CD4-positive, alpha-beta T cell treated with Interferon alpha-2 for 1 hour (primary cell): Measurements from ENCODE around the gene POLR3G.

Experiments
- DNase-seq, 2 donors: peaks; one replicate each; pipeline ENCODE4 v3.0.0-alpha.2; 2020 to 2022

Gene POLR3G

GRCh38 chr5:90553711-90554110, 79.0 kb downstream of the POLR3G start:
- no peak for DNase-seq

DNA sequence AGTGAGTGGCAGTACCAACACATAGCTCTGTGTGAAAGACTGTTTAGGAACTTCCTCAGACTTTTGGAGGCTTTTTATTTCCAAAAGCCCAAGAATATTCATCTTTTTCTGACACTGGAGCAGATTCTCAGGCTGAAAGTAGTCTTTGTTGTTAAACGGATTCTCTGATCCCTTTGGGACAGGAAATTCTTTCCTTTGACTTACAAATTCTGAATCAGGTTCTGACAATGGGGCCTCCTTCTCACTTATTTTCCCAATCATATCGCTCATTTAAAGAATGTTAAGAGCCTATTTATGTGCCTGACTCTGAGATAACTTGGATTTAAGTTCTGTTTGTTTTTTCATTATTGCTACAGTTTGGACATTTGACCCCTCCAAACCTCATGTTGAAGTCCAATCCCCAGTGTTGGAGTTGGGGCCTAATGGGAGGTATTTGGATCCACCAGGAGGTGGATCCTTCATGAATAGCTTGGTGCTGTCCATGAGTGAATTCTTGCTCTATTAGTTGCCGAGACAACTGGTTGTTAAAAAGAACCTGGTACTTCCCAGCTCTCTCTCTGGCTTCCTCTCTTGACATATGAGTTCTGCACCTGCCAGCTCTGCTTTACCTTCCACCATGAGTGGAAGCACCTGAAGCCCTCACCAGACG, 79.8 kb downstream of the POLR3G start:
- DNase-seq: no peak

GRCh38 chr5:90555666-90556065, 81.0 kb downstream of the POLR3G start:
- no peak for DNase-seq

DNA sequence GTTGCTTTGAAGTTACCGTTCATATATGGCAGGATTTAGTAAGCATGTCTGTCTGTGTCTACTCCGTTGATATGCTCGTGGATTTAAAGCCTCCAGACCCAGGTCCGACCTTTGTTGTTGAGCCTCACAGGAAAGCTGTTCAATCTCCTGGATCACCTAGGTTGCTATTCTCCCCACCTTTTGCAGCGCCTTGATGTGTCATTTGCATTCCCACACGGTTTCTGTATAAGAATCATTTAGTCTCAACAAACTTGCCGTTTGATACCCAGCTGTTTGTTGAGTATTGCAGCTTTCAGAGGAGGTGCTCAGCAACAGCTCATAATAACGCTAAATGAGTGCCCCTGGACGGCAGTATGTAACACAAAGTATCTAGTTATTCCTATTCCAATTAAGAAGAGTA, 82.7 kb downstream of the POLR3G start:
- DNase-seq: no peak

- DNase-seq: no peak
Observed at GRCh38 chr5:90557871-90558270, 83.2 kb downstream of the POLR3G start.

- no peak for DNase-seq
Observed at GRCh38 chr5:90558344-90559192, 83.9 kb downstream of the POLR3G start, which contains the start of gene ADGRV1. Gene ADGRV1 (plus strand): TSS chr5:90558797. CDS start chr5:90558896, 99 bp downstream.

DNA sequence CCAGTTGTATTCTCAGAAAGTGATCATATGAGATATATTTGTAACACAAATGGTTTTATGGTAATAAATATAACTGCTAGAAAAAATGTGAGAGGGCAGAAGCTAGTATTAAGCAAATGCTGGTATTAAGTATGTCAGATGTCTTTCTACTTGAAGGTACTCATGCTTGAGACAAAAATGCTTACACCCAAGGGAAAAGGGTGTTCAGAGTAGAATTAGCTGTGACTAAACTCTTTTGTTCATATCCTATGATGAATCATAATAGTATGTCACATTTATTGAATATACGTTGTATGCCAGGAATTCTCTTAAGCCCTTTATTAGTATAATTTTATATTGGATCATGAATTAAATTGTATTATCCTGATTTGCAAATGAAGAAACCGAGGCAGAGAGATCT, 86.1 kb downstream of the POLR3G start:
- DNase-seq: no peak

GRCh38 chr5:90561766-90562165, 87.1 kb downstream of the POLR3G start:
- no peak for DNase-seq

GRCh38 chr5:90562341-90562740, 87.7 kb downstream of the POLR3G start:
- DNase-seq: no peak

GRCh38 chr5:90563108-90563507, 88.4 kb downstream of the POLR3G start:
- DNase-seq: no peak
